Measurements from ENCODE around the gene ABLIM2.

DNA sequence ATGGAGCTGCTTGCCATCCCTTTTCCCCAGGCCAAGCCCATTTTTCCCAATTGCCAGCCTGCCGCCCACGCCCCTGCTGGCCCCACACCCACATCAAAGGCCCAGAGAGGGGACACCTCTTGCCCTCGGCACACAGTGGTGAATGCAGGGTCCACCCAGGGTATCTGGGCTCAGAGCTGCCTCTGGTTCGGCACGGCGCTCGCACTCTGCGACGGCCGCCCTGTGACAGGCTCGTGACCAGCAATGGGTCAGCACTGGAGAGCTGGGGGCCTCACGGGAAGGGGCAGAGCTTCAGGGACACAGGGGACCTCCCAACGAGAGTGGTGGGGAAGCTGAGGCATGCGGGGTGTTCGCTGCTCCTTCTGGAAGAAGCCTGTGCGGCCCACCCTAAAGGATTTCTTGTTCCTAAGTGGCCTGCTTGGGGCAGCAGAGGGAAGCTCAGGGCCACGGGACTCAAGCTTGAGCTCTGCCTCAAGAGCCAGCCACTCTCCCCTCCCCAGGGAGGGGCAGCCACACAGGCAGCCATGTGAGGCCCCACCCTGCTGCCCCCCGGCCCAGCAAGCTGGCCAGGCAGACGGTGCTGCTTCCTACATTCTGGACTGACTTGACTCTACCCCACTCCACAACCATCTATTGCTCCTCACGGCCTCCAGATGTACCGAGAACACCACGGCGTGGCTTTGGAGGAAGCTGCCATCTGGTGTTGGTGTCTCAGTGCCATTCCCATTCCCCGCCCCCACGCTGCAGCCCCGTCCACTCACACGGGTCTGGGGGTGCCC, 73.7 kb downstream of the ABLIM2 start:
- TF ChIP-seq, protein P1, sequence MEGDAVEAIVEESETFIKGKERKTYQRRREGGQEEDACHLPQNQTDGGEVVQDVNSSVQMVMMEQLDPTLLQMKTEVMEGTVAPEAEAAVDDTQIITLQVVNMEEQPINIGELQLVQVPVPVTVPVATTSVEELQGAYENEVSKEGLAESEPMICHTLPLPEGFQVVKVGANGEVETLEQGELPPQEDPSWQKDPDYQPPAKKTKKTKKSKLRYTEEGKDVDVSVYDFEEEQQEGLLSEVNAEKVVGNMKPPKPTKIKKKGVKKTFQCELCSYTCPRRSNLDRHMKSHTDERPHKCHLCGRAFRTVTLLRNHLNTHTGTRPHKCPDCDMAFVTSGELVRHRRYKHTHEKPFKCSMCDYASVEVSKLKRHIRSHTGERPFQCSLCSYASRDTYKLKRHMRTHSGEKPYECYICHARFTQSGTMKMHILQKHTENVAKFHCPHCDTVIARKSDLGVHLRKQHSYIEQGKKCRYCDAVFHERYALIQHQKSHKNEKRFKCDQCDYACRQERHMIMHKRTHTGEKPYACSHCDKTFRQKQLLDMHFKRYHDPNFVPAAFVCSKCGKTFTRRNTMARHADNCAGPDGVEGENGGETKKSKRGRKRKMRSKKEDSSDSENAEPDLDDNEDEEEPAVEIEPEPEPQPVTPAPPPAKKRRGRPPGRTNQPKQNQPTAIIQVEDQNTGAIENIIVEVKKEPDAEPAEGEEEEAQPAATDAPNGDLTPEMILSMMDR (conservative IDR thresholded peaks at IDR 0.05; ENCODE audit: low read depth, low read length) = no peak
- TF ChIP-seq EZH2 (IDR thresholded peaks at IDR 0.05; ENCODE audit: borderline replicate concordance, low read depth, low read length, poor library complexity, severe bottlenecking) = no peak
